ENCODE measurements around the gene PPP4R2.
A peak's percentile ranks its signal among the peaks of the same experiment; 100 is the strongest.

Gene PPP4R2

DNA sequence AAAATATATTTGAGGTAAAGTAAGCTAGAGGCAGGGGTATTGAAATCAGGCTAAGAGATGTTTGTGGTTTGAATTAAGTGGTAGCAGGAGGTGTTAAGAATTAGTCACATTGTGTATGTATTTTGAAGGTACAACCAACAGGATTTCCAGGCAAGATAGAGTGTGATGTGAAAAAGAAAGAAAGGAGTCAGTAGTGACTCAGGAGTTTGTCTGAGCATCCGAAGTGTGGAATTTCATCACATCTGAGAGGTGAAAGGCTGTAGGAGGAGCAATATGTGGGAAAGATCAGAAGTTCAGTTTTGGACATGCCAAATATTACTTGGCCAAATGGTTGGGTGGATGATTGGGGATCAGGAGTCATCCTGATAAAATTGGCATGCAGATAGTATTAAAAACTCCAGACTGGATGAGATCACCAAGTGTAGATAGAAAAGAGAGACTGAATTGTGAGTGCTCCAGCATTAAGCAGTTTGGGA is 32.7 kb downstream of the PPP4R2 start:
- DNase-seq (ENCODE audit: extremely low read depth, low read depth) = peak; percentile 21
- TF ChIP-seq, protein P1, sequence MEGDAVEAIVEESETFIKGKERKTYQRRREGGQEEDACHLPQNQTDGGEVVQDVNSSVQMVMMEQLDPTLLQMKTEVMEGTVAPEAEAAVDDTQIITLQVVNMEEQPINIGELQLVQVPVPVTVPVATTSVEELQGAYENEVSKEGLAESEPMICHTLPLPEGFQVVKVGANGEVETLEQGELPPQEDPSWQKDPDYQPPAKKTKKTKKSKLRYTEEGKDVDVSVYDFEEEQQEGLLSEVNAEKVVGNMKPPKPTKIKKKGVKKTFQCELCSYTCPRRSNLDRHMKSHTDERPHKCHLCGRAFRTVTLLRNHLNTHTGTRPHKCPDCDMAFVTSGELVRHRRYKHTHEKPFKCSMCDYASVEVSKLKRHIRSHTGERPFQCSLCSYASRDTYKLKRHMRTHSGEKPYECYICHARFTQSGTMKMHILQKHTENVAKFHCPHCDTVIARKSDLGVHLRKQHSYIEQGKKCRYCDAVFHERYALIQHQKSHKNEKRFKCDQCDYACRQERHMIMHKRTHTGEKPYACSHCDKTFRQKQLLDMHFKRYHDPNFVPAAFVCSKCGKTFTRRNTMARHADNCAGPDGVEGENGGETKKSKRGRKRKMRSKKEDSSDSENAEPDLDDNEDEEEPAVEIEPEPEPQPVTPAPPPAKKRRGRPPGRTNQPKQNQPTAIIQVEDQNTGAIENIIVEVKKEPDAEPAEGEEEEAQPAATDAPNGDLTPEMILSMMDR (IDR thresholded peaks at IDR 0.05; ENCODE audit: low read depth, low read length, missing control alignments) = no peak
- no peak overlapping the region for H3K4me3 ChIP-seq (replicated peaks; ENCODE audit: low read depth, low read length)

DNA sequence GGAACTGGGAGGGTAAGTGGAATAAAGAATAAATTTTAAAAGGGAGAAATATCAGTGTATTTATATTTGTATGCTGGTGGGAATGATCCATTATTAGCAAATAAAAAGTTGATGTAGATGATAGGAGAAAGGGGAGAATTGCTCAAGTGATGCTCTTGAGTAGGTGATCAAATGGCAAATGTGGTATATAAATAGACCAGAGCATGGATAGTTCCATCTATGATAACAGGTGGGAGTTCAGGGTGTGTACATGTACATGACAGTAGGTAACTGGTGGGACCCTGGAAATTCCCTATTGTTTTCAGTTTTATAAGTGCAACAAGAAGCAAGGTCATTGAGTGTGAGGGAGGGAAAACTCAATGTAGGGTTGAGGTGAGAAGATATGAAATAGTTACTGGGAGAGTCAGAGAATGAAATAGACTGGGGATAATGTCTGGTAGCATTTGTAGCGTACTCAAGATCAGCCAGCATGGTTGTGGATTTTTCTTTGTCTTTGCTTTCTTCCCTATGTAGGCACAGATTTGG is 33.5 kb downstream of the PPP4R2 start:
- no peak overlapping the region for H3K4me3 ChIP-seq (replicated peaks; ENCODE audit: low read depth, low read length)
- DNase-seq (ENCODE audit: extremely low read depth, low read depth) = no peak
- TF ChIP-seq, protein P1 (IDR thresholded peaks at IDR 0.05; ENCODE audit: low read depth, low read length, missing control alignments) = no peak

DNA sequence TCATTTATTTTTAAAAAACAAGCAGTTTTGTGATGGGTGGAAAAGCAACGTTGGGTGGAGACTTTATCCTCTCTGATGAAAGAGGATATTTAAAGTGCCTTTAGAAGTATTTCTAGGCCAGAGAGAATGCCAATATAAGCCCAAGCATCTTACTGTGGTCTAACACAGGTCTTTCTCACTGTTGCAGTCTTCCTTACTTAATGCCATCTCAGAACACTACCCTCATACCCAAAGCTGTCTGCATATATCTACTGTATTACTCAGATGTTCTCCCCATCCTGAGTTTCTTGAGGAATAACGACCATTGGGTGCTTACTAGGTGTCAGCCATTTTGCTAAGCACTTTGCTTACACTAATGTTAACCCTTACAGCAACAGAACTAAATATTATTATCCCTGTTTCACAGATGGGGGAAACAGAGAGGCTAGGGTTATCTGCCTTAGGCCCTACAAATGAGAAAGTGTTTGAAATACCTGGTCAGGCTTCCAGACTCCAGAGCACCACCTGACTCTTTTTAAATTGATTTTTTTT is 35.0 kb downstream of the PPP4R2 start:
- no peak for DNase-seq (ENCODE audit: extremely low read depth, low read depth)
- TF ChIP-seq, protein P1 (IDR thresholded peaks at IDR 0.05; ENCODE audit: low read depth, low read length, missing control alignments) = no peak

DNA sequence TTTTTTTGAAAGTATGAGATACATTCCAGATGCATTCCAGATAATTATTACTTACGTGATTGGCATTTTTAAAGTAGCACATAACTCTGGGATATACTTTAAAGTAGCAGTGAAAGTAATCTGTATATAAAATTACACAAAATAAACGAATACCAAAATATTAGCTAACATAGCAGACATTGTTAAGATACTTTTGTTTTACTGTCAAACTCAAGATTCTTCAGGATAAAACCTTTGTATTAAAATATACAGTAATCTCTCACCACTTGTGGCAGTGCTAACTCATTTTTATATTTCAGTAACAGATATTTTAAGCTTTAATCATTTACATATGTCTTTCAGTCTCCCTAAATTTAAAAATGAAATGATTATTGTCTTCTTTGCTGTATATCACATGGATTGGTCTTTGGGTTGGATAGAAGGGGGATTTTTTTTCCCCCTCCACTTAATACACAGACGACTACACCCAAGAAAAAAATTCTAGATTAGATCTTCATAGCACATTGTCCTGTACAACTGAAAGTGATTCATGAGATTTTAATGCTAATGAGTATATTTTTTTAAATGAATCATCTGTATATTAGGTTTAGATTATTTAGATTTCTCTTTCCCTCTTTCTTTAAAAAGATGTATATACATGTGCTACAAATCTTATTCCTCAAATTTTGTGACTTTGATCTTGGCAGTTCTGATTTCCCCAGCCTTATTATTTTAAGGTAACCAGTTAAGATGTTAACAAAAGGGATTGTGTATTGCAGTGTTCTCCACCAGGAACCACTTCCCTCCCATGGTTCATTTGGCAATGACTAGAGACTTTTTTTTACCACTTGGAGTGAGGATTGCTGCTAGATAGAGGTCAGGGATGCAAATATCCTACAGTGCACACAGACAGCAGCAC is 40.3 kb downstream of the PPP4R2 start:
- DNase-seq (ENCODE audit: extremely low read depth, low read depth) = no peak
- no peak overlapping the region for H3K4me3 ChIP-seq (replicated peaks; ENCODE audit: low read depth, low read length)
- TF ChIP-seq, protein P1 (IDR thresholded peaks at IDR 0.05; ENCODE audit: low read depth, low read length, missing control alignments) = no peak

More for the DNA sequence above, 35.0 kb downstream of the PPP4R2 start:
- H3K4me3 ChIP-seq (replicated peaks; ENCODE audit: low read depth, low read length) = no peak overlapping the region

DNA sequence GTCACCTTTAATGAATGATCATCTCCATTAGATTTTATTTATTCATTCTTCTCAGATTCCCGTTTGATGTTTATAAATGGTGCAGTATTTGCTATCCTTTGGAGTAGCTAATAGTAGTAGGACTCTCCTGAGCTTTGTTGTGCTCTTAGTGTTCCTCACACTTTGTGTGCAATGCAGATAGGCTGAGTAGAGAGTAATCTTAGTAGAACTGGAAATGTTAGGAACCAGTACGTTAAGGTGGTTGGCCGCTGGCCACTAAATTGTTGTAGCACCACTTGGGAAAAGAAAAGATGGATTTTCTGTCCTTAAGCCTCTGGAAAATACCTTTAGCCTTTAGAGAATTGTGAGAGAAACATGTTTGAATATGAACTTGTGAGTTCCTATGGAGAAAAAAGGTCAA is 44.9 kb downstream of the PPP4R2 start:
- TF ChIP-seq, protein P1 (IDR thresholded peaks at IDR 0.05; ENCODE audit: low read depth, low read length, missing control alignments) = no peak
- no peak overlapping the region for H3K4me3 ChIP-seq (replicated peaks; ENCODE audit: low read depth, low read length)
- DNase-seq (ENCODE audit: extremely low read depth, low read depth) = no peak

DNA sequence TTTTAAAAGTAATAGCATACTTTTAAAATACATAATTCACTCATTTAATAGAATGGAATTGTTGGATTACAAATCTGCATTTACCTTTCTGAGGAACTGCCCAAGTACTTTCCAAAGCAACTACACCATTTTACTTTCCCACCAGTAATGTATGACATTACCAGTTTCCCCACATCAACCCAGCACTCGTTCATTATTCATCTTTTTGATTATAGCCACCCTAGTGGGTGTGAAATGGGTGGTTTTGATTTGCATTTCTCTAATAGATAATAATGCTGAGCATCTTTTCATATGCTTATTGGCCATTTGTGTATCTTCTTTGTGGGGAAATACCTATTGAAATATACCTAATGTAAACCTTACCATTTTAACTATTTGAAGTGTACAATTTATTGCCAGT is 46.8 kb downstream of the PPP4R2 start:
- TF ChIP-seq, protein P1 (IDR thresholded peaks at IDR 0.05; ENCODE audit: low read depth, low read length, missing control alignments) = no peak
- no peak overlapping the region for H3K4me3 ChIP-seq (replicated peaks; ENCODE audit: low read depth, low read length)
- DNase-seq (ENCODE audit: extremely low read depth, low read depth) = no peak

Measured in HFF-Myc (cell line).